Rectal smooth muscle tissue (tissue), 1 donor: Measurements from ENCODE around the gene AQP4.

ENCODE experiments used
- H3K27ac ChIP-seq: one replicate; pipeline ENCODE4 v1.7.0; 2013; ENCODE audit warnings: low read depth, low read length, inconsistent platforms
- H3K27me3 ChIP-seq: one replicate; pipeline ENCODE4 v1.7.0; 2013; ENCODE audit warnings: low read length; ENCODE audit not compliant: control insufficient read depth, insufficient read depth
- H3K36me3 ChIP-seq: one replicate; pipeline ENCODE4 v1.7.0; 2013; ENCODE audit warnings: low read length; ENCODE audit not compliant: control insufficient read depth, insufficient read depth
- H3K4me1 ChIP-seq: one replicate; pipeline ENCODE4 v1.7.0; 2013; ENCODE audit warnings: low read length; ENCODE audit not compliant: control insufficient read depth, insufficient read depth
- H3K4me3 ChIP-seq: one replicate; pipeline ENCODE4 v1.7.0; 2013; ENCODE audit warnings: low read length
- H3K9ac ChIP-seq: one replicate; pipeline ENCODE4 v1.7.0; 2013; ENCODE audit warnings: low read length

The AQP4 gene

GRCh38 chr18:26867471-26867870 is 2.0 kb upstream of the AQP4 start:
- H3K27me3 ChIP-seq = no peaks in the 10 kb centered on the region
- no peak overlapping the region for H3K4me3 ChIP-seq
- peaks cover 6% of the 10 kb centered on the region for H3K4me1 ChIP-seq
- H3K9ac ChIP-seq = no peak overlapping the region
- H3K36me3 ChIP-seq = no peaks in the 10 kb centered on the region
- H3K27ac ChIP-seq = no peak overlapping the region

DNA sequence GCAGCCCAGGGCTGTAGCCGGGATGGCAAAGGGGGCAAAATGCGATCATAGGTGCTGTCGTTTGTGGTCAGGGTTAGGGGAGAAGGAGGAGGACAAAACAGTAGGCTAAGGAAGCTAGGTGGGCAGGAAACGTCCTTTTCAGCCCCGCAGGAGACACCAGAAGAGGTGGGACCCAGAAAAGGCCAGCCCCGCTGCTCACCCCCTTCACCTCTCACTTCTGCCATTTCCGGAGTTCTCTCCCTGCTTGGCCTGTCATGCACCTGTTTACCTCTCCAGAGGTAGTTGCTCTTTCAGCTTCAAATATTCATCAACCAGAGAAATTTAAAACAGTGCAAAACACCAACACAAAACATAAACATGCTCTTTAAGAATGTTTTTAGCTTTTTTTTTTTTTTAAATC is 849 bp downstream of the AQP4 start:
- no peaks in the 10 kb centered on the region for H3K27me3 ChIP-seq
- no peaks in the 10 kb centered on the region for H3K36me3 ChIP-seq
- no peak overlapping the region for H3K27ac ChIP-seq
- H3K4me3 ChIP-seq = no peak overlapping the region
- peaks cover 3% of the 10 kb centered on the region for H3K4me1 ChIP-seq
- H3K9ac ChIP-seq = no peak overlapping the region

GRCh38 chr18:26863921-26864497 is 1.5 kb downstream of the AQP4 start:
- Histone ChIP-seq H3K9ac (no peak overlapping the region), H3K4me1 (peaks cover 2% of the 10 kb centered on the region), H3K4me3 (peak overlapping the region; percentile 17), H3K27me3 (no peaks in the 10 kb centered on the region), H3K27ac (no peak overlapping the region), H3K36me3 (no peaks in the 10 kb centered on the region)

GRCh38 chr18:26863122-26863879 is 2.2 kb downstream of the AQP4 start:
- H3K27me3 ChIP-seq = no peaks in the 10 kb centered on the region
- H3K9ac ChIP-seq = no peak overlapping the region
- no peak overlapping the region for H3K27ac ChIP-seq
- H3K36me3 ChIP-seq = no peaks in the 10 kb centered on the region
- peak overlapping the region; percentile 17 for H3K4me3 ChIP-seq
- peaks cover 2% of the 10 kb centered on the region for H3K4me1 ChIP-seq

DNA sequence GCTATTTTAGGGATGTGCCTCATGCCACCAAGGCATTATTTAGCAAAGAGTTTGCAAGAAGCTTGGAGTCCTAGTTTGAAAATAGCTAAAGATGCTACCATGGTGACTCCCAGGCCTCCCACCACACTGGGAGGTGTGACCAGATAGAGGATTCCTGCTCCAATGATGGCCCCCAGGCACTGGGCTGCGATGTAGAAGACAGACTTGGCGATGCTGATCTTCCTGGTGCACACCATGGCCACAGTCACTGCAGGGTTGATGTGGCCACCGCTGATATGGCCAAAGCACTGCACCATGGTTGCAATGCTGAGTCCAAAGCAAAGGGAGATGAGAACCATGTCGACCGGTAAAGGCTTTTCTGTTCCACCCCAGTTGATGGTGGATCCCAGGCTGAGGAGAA is 3.4 kb downstream of the AQP4 start:
- H3K27me3 ChIP-seq = no peaks in the 10 kb centered on the region
- H3K4me3 ChIP-seq = no peak overlapping the region
- no peaks in the 10 kb centered on the region for H3K4me1 ChIP-seq
- no peaks in the 10 kb centered on the region for H3K36me3 ChIP-seq
- H3K9ac ChIP-seq = no peak overlapping the region
- no peak overlapping the region for H3K27ac ChIP-seq

GRCh38 chr18:26854292-26854881 is 11.1 kb downstream of the AQP4 start:
- H3K4me1 ChIP-seq = no peaks in the 10 kb centered on the region
- H3K4me3 ChIP-seq = no peak overlapping the region
- no peak overlapping the region for H3K27ac ChIP-seq
- no peaks in the 10 kb centered on the region for H3K36me3 ChIP-seq
- no peak overlapping the region for H3K9ac ChIP-seq
- no peaks in the 10 kb centered on the region for H3K27me3 ChIP-seq

GRCh38 chr18:26853401-26853800 is 12.1 kb downstream of the AQP4 start:
- H3K27ac ChIP-seq = no peak overlapping the region
- no peak overlapping the region for H3K4me3 ChIP-seq
- H3K36me3 ChIP-seq = no peaks in the 10 kb centered on the region
- H3K27me3 ChIP-seq = no peaks in the 10 kb centered on the region
- no peak overlapping the region for H3K9ac ChIP-seq
- H3K4me1 ChIP-seq = no peaks in the 10 kb centered on the region

DNA sequence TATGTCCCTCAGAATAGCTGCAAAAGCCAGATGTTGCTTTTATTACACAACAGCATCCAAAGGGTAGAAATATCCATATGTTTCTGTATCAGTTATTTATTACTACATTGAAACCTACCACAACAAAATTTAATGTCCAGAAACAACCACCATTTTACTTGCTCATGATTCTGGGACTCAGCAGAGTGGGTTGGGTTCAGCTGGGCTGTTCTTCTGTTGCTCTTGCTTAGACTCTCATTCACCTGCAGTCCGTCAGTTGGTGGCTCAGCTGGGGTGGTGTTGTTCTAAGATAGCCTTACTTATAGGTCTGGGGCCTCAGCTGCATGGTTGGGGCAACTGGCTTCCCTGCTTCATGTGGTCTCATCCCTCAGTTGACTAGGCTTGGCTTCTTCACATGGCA is 21.7 kb downstream of the AQP4 start:
- Histone ChIP-seq H3K27me3 (no peaks in the 10 kb centered on the region), H3K27ac (no peak overlapping the region), H3K4me3 (no peak overlapping the region), H3K9ac (no peak overlapping the region), H3K4me1 (no peaks in the 10 kb centered on the region), H3K36me3 (no peaks in the 10 kb centered on the region)

DNA sequence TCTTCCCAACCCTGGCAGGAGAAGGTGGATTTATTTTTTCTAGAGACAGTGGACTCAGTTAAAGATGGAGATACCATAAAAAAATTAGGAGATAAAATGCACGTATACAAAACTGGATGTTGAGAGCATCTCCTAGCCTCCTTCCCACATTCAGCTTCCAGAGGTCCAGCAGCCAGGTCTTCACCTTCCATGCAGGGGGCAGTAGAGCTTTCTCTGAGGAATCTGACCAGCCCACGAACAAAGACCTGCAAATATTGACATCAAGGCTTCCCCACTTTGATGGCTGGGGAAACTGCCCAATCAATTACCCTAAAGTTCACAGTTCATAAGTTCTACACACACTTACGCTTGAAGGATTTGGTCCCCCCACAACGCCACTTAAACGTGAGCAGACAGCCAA is 24.5 kb downstream of the AQP4 start:
- no peaks in the 10 kb centered on the region for H3K36me3 ChIP-seq
- no peak overlapping the region for H3K9ac ChIP-seq
- H3K4me3 ChIP-seq = no peak overlapping the region
- no peaks in the 10 kb centered on the region for H3K27me3 ChIP-seq
- H3K27ac ChIP-seq = no peak overlapping the region
- no peaks in the 10 kb centered on the region for H3K4me1 ChIP-seq

DNA sequence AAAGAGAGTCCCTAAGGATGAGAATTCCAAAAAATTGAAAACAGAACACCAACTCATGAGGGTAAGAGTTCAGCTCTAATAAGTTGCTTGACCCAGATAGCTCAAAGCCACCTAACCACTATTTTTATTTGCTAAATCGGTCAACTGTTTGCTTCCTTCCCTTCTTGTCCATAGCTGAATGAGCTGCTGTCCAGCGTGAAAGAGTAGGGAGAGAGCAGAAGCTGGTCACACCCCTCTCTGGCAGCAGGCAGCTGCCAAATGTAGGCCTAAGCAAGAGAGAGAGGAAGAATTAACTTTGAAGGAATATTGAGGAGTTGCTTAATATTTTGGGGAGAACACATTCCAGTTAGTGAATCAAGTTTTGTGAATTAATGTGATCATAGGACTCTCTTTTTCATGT is 25.9 kb downstream of the AQP4 start:
- Histone ChIP-seq H3K27ac (no peak overlapping the region), H3K4me1 (no peaks in the 10 kb centered on the region), H3K9ac (no peak overlapping the region), H3K36me3 (no peaks in the 10 kb centered on the region), H3K4me3 (no peak overlapping the region), H3K27me3 (no peaks in the 10 kb centered on the region)

- Histone ChIP-seq H3K4me1 (no peaks in the 10 kb centered on the region), H3K9ac (no peak overlapping the region), H3K27ac (no peak overlapping the region), H3K36me3 (no peaks in the 10 kb centered on the region), H3K4me3 (no peak overlapping the region), H3K27me3 (no peaks in the 10 kb centered on the region)
Measured at GRCh38 chr18:26832302-26832701, 33.2 kb downstream of the AQP4 start.

DNA sequence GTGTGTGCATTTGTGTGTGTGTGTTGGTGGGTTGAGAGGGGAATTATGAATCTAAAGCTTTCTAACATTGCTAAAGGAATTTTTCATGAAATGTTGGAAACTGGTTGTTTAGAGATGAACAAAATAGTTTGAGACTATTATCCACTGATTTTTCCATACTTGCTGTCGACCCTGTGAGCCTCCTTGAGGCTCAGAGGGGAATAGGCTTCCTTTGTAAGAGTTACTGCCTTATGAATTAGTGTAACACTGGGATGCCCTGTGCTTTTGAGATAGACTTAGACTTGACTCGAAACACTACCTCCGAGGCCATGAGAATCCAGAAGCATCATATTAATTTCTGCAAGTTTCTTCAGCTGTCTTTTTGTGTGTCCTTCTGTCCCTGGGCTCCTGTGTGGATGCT is 37.9 kb downstream of the AQP4 start:
- H3K27me3 ChIP-seq = no peaks in the 10 kb centered on the region
- H3K4me1 ChIP-seq = no peaks in the 10 kb centered on the region
- no peak overlapping the region for H3K9ac ChIP-seq
- no peak overlapping the region for H3K27ac ChIP-seq
- H3K36me3 ChIP-seq = no peaks in the 10 kb centered on the region
- no peak overlapping the region for H3K4me3 ChIP-seq
